Tibial nerve (tissue), 4 donors: ENCODE results near the gene ARHGAP25. TPM values are rescaled to one million over a fixed set of nuclear protein-coding genes. Genes with fewer than 3 reads are reported as not detected.
A peak's percentile ranks its signal among the peaks of the same experiment; 100 is the strongest.

Source experiments
- DNase-seq, 2 donors: peaks; one replicate each; pipeline ENCODE4 v3.0.0-alpha.2; 2019; ENCODE audit warnings: low spot score in 2 of 2
- H3K27ac ChIP-seq, 4 donors: fragments of 200-600 bp; sonication (generic) in 3 of 4; one replicate each; pipeline ENCODE4 v1.5.1; 2017 to 2019; ENCODE audit warnings: mild to moderate bottlenecking in 1 of 4
- H3K27me3 ChIP-seq, 2 donors: fragments of 200-600 bp; sonication (generic) in 1 of 2; one replicate each; pipeline versions ENCODE4 v1.5.1 to v1.6.0; 2017 to 2019
- H3K36me3 ChIP-seq, 3 donors: fragments of 200-600 bp; sonication (generic); one replicate each; pipeline ENCODE4 v1.5.1; 2018 to 2019
- H3K4me1 ChIP-seq, 4 donors: fragments of 200-600 bp; sonication (generic) in 3 of 4; one replicate each; pipeline ENCODE4 v1.5.1; 2017 to 2019
- H3K4me3 ChIP-seq, 4 donors: fragments of 200-600 bp; sonication (generic) in 3 of 4; one replicate each; pipeline ENCODE4 v1.5.1; 2017 to 2019; ENCODE audit warnings: mild to moderate bottlenecking in 1 of 4, moderate library complexity in 1 of 4
- H3K9me3 ChIP-seq, 4 donors: fragments of 200-600 bp; sonication (generic) in 3 of 4; one replicate each; pipeline ENCODE4 v1.5.1; 2017 to 2019
- CTCF ChIP-seq, 5 experiments: fragments of 200-600 bp in 3 of 5; fragments of 450-650 bp in 2 of 5; sonication (generic) in 3 of 5; IDR thresholded peaks; one replicate each; pipeline ENCODE4 v1.5.1; 2016 to 2019; ENCODE audit warnings: antibody characterized with exemption in 5 of 5, mild to moderate bottlenecking in 3 of 5, moderate library complexity in 2 of 5
- EP300 ChIP-seq, 2 donors: sonication (generic); formaldehyde crosslinking; IDR thresholded peaks; one replicate each; pipeline ENCODE4 v1.6.1; 2017; ENCODE audit warnings: antibody characterized with exemption in 2 of 2, mild to moderate bottlenecking in 1 of 2
- POLR2A ChIP-seq, 2 donors: fragments of 450-650 bp; IDR thresholded peaks; one replicate each; pipeline ENCODE4 v1.6.1; 2017; ENCODE audit warnings: antibody characterized with exemption in 2 of 2, mild to moderate bottlenecking in 2 of 2, moderate library complexity in 2 of 2
- WGBS, 2 donors: methylation state at CpG; one replicate each; pipeline ENCODE4 v1.1.5; 2018; 5-methylcytosine and 5-hydroxymethylcytosine counted together
- total RNA-seq, 4 donors: library from RNA; depleted of rRNA; stranded (reverse); fragments of >200 nt; gene quantifications; one replicate each; pipeline ENCODE4 v1.1.0, GENCODE V29; 2016

Gene ARHGAP25
- total RNA-seq, 4 donors from 2014 or later: 4.3 to 9.6 (median 5.3) TPM

- TF ChIP-seq EP300 (IDR thresholded peaks at IDR 0.05): no peak
- no peak for TF ChIP-seq POLR2A (IDR thresholded peaks at IDR 0.05)
- TF ChIP-seq CTCF (IDR thresholded peaks at IDR 0.05): no peak
- Histone ChIP-seq H3K27me3 (no peaks in the 10 kb centered on the region), H3K4me1 (peaks cover 0 to 5% (median under 1%) of the 10 kb centered on the region in 4 donors), H3K27ac (peak overlapping the region in 1 of 4 donors; percentile 5), H3K9me3 (no peaks in the 10 kb centered on the region), H3K4me3 (no peak overlapping the region), H3K36me3 (no peaks in the 10 kb centered on the region)
- no peak for DNase-seq
- 47 to 48% methylated on average over 1 of the region's 1 CpG for WGBS, 2 donors
These were observed 57.3 kb downstream of the ARHGAP25 start for GRCh38 chr2:68791914-68792313.

GRCh38 chr2:68792751-68793150 is 58.1 kb downstream of the ARHGAP25 start:
- Histone ChIP-seq H3K4me3 (no peak overlapping the region), H3K9me3 (no peaks in the 10 kb centered on the region), H3K4me1 (peaks cover 0 to 5% (median 1%) of the 10 kb centered on the region in 4 donors), H3K27me3 (no peaks in the 10 kb centered on the region), H3K27ac (no peak overlapping the region), H3K36me3 (no peaks in the 10 kb centered on the region)
- TF ChIP-seq CTCF (IDR thresholded peaks at IDR 0.05) (no peak), POLR2A (IDR thresholded peaks at IDR 0.05) (no peak), EP300 (IDR thresholded peaks at IDR 0.05) (no peak)
- 91 to 98% methylated on average over 4 of the region's 4 CpGs for WGBS, 2 donors
- no peak for DNase-seq

GRCh38 chr2:68796295-68796905 is 61.8 kb downstream of the ARHGAP25 start:
- H3K9me3 ChIP-seq: no peaks in the 10 kb centered on the region
- no peak for DNase-seq
- TF ChIP-seq EP300 (IDR thresholded peaks at IDR 0.05) (peak in 1 of 2 donors; percentile 50), CTCF (IDR thresholded peaks at IDR 0.05) (no peak)
- H3K27me3 ChIP-seq: no peaks in the 10 kb centered on the region
- peaks cover 0 to 5% (median 1%) of the 10 kb centered on the region in 4 donors for H3K4me1 ChIP-seq
- H3K36me3 ChIP-seq: no peaks in the 10 kb centered on the region
- H3K4me3 ChIP-seq: no peak overlapping the region
- no peak overlapping the region for H3K27ac ChIP-seq
- 73 to 77% methylated on average over 3 of the region's 3 CpGs for WGBS, 2 donors

GRCh38 chr2:68798569-68798968 is 64.0 kb downstream of the ARHGAP25 start:
- peaks cover 0 to 5% (median 1%) of the 10 kb centered on the region in 4 donors for H3K4me1 ChIP-seq
- no peaks in the 10 kb centered on the region for H3K9me3 ChIP-seq
- DNase-seq: no peak
- no peak overlapping the region for H3K27ac ChIP-seq
- no peak overlapping the region for H3K4me3 ChIP-seq
- no peaks in the 10 kb centered on the region for H3K27me3 ChIP-seq
- TF ChIP-seq EP300 (IDR thresholded peaks at IDR 0.05) (peak in 1 of 2 donors; percentile 39), POLR2A (IDR thresholded peaks at IDR 0.05) (no peak), CTCF (IDR thresholded peaks at IDR 0.05) (no peak)
- no peaks in the 10 kb centered on the region for H3K36me3 ChIP-seq

GRCh38 chr2:68799140-68800026 is 64.8 kb downstream of the ARHGAP25 start:
- DNase-seq: no peak
- 68 to 77% methylated on average over 14 of the region's 14 CpGs for WGBS, 2 donors
- no peaks in the 10 kb centered on the region for H3K27me3 ChIP-seq
- H3K36me3 ChIP-seq: no peaks in the 10 kb centered on the region
- H3K9me3 ChIP-seq: no peaks in the 10 kb centered on the region
- H3K4me3 ChIP-seq: no peak overlapping the region
- peaks cover 0 to 5% (median 1%) of the 10 kb centered on the region in 4 donors for H3K4me1 ChIP-seq
- TF ChIP-seq CTCF (IDR thresholded peaks at IDR 0.05) (no peak), POLR2A (IDR thresholded peaks at IDR 0.05) (no peak), EP300 (IDR thresholded peaks at IDR 0.05) (no peak)
- H3K27ac ChIP-seq: no peak overlapping the region
